ENCODE data around the gene SDK1. TPM values are rescaled to one million over a fixed set of nuclear protein-coding genes. Genes with fewer than 3 reads are reported as not detected.

Gene SDK1
- total RNA-seq, 1 donor from 2014 or later: 225 TPM

DNA sequence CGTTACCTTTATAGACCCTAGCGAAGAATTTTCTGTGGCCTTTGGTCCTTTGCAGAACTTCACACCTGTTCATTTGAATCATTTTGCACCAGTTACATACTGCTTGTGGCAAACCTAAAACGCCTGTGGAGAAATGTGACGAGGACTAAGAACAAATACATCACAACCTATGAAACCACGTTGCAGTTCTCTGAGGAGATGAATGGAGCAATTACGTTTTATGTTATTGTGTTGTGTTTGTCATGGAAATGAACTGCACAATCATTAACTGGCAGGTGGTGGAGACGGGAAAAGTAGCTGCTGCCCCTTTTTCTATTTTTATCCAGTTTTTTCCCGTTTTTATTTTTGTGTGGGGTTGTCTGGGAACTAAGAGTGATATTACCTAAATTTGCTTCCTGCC is 505.5 kb downstream of the SDK1 start:
- no peak for DNase-seq
- peaks cover 12% of the 10 kb centered on the region for H3K36me3 Mint-ChIP-seq (ENCODE audit: unreplicated experiment)
- H3K27me3 Mint-ChIP-seq (ENCODE audit: unreplicated experiment): peaks cover 16% of the 10 kb centered on the region
- no peak overlapping the region for H3K4me3 Mint-ChIP-seq (ENCODE audit: unreplicated experiment)
- no peak overlapping the region for H3K27ac Mint-ChIP-seq (ENCODE audit: unreplicated experiment)
- H3K9me3 Mint-ChIP-seq (ENCODE audit: unreplicated experiment): peaks cover 23% of the 10 kb centered on the region
- TF ChIP-seq, protein P1, sequence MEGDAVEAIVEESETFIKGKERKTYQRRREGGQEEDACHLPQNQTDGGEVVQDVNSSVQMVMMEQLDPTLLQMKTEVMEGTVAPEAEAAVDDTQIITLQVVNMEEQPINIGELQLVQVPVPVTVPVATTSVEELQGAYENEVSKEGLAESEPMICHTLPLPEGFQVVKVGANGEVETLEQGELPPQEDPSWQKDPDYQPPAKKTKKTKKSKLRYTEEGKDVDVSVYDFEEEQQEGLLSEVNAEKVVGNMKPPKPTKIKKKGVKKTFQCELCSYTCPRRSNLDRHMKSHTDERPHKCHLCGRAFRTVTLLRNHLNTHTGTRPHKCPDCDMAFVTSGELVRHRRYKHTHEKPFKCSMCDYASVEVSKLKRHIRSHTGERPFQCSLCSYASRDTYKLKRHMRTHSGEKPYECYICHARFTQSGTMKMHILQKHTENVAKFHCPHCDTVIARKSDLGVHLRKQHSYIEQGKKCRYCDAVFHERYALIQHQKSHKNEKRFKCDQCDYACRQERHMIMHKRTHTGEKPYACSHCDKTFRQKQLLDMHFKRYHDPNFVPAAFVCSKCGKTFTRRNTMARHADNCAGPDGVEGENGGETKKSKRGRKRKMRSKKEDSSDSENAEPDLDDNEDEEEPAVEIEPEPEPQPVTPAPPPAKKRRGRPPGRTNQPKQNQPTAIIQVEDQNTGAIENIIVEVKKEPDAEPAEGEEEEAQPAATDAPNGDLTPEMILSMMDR (IDR thresholded peaks at IDR 0.05; ENCODE audit: partially characterized antibody, unreplicated experiment): no peak
- H3K4me1 Mint-ChIP-seq (ENCODE audit: low read depth, unreplicated experiment): peaks cover 43% of the 10 kb centered on the region

DNA sequence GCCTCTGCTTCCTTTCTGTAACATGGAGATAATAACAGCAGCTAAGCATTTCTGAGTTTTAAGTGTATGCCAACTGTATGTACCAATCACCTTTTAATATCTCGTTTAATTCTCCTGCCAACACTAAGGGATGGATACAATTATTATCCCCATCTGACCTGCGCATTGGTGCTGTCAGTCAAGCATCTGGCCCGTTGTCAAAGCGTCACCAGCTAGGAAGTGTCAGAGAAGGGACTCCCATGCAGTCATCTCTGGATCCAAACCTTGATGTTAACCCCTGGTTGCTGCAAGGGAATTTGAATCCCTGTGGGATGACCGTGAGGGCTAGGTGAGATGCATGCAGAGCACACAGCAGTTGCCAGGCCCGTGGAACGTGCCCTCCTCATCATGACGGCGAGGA is 506.8 kb downstream of the SDK1 start:
- no peak for DNase-seq
- peak overlapping the region; percentile 63 for H3K4me3 Mint-ChIP-seq (ENCODE audit: unreplicated experiment)
- peaks cover 27% of the 10 kb centered on the region for H3K9me3 Mint-ChIP-seq (ENCODE audit: unreplicated experiment)
- H3K27ac Mint-ChIP-seq (ENCODE audit: unreplicated experiment): peak overlapping the region; percentile 84
- TF ChIP-seq, protein P1 (IDR thresholded peaks at IDR 0.05; ENCODE audit: partially characterized antibody, unreplicated experiment): no peak
- H3K27me3 Mint-ChIP-seq (ENCODE audit: unreplicated experiment): peaks cover 18% of the 10 kb centered on the region
- H3K36me3 Mint-ChIP-seq (ENCODE audit: unreplicated experiment): peaks cover 13% of the 10 kb centered on the region
- peaks cover 35% of the 10 kb centered on the region for H3K4me1 Mint-ChIP-seq (ENCODE audit: low read depth, unreplicated experiment)

DNA sequence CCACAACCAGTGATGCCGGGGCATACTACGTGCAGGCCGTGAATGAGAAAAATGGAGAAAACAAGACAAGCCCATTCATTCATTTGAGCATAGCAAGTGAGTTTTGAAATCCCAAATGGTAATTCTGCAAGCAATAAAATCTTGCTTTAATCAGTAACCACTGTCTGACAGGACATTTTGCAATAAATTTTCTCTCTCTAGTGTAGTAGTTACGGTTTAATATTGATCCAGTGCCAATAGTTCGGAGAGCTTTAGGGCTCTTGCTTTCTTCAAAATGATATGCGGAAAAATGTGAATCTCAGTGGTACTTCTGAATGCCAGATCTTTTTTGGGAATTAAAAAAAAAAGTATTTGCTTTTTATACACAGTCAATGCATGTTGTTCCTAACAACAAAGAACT is 520.4 kb downstream of the SDK1 start:
- peaks cover 18% of the 10 kb centered on the region for H3K4me1 Mint-ChIP-seq (ENCODE audit: low read depth, unreplicated experiment)
- H3K9me3 Mint-ChIP-seq (ENCODE audit: unreplicated experiment): peaks cover 15% of the 10 kb centered on the region
- DNase-seq: no peak
- no peak overlapping the region for H3K27ac Mint-ChIP-seq (ENCODE audit: unreplicated experiment)
- TF ChIP-seq, protein P1 (IDR thresholded peaks at IDR 0.05; ENCODE audit: partially characterized antibody, unreplicated experiment): no peak
- H3K4me3 Mint-ChIP-seq (ENCODE audit: unreplicated experiment): no peak overlapping the region
- peaks cover 2% of the 10 kb centered on the region for H3K27me3 Mint-ChIP-seq (ENCODE audit: unreplicated experiment)
- no peaks in the 10 kb centered on the region for H3K36me3 Mint-ChIP-seq (ENCODE audit: unreplicated experiment)

DNA sequence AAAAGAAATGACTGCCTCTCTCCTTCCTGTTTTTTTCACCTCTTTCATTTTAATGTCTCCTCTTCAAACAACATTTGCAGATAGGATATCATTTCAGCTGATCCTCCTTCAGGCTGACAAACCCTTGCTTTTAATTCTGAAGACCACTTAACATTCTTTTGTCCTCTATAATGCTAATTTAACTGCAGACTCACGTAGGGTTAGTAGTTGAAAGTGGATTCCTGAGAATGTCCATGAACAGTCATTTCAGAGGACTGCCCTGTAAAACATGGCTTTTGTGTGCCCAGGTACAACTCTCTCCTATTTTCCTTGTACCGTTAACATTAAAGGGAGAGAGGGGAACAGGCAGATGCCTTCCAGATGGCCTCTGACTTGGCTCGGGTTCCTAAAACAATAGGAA is 524.4 kb downstream of the SDK1 start:
- Mint-ChIP-seq H3K36me3 (ENCODE audit: unreplicated experiment) (no peaks in the 10 kb centered on the region), H3K27ac (ENCODE audit: unreplicated experiment) (peak overlapping the region; percentile 69), H3K9me3 (ENCODE audit: unreplicated experiment) (peaks cover 16% of the 10 kb centered on the region), H3K27me3 (ENCODE audit: unreplicated experiment) (peaks cover 2% of the 10 kb centered on the region), H3K4me3 (ENCODE audit: unreplicated experiment) (no peak overlapping the region), H3K4me1 (ENCODE audit: low read depth, unreplicated experiment) (peaks cover 24% of the 10 kb centered on the region)
- TF ChIP-seq, protein P1 (IDR thresholded peaks at IDR 0.05; ENCODE audit: partially characterized antibody, unreplicated experiment): no peak
- no peak for DNase-seq

DNA sequence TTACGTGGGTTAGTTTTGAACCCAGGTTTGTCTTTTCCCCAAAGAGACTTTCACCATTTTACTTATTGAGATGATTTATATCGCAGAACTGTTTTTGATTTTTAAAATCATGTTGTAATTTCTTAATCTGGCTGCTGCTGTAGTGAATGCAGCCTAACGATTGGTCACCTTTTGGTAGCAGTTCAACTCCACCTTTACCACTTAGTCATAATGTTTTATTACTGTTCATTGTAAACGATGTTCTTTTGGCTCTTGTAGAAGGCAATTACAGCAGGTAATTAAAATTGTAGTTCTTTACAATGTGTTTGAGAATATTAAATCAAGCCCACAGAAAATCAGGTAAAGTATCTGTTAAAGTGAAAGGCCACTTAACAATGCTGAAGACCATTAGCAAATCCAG is 531.1 kb downstream of the SDK1 start:
- Mint-ChIP-seq H3K4me1 (ENCODE audit: low read depth, unreplicated experiment) (peaks cover under 1% of the 10 kb centered on the region), H3K36me3 (ENCODE audit: unreplicated experiment) (no peaks in the 10 kb centered on the region), H3K4me3 (ENCODE audit: unreplicated experiment) (no peak overlapping the region), H3K27ac (ENCODE audit: unreplicated experiment) (no peak overlapping the region), H3K27me3 (ENCODE audit: unreplicated experiment) (peaks cover 2% of the 10 kb centered on the region), H3K9me3 (ENCODE audit: unreplicated experiment) (peaks cover 9% of the 10 kb centered on the region)
- TF ChIP-seq, protein P1 (IDR thresholded peaks at IDR 0.05; ENCODE audit: partially characterized antibody, unreplicated experiment): no peak
- DNase-seq: no peak
